ENCODE results near the gene C20orf96.

DNA sequence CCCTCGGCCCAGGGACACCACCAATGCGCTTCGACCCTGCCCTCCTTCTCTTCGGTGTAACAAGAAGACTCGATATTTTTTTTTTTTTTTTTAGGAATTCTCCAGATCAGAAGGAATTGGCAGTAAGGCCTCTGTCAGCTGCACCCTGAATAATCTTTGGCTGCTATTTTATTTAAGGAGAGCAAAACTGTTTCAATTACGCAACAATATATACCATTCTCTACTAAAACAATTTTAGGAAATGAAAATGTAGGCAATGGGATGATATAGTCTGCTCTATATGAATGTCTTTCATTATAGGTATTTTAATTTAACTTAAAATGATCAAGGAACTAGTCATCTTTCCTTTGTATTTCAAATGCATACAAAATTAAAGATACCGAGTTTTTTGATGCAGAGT lies 20.1 kb upstream of the C20orf96 start:
- TF ChIP-seq EZH2 (IDR thresholded peaks at IDR 0.05; ENCODE audit: insufficient read depth, poor library complexity, severe bottlenecking) = no peak
- no peak for TF ChIP-seq EZH2phosphoT487 (IDR thresholded peaks at IDR 0.05; ENCODE audit: insufficient read depth, low read depth)

All from GM23248 (cell line).